K562 (cell line): ENCODE measurements around the gene IRF8. TPM values are rescaled to one million over a fixed set of nuclear protein-coding genes. Genes with fewer than 3 reads are reported as not detected.

Experiments used
- ATAC-seq: fragments of 200-7000 bp; cut with Tn5 transposase; 3 replicates; pipeline ENCODE4 v1.9.1; 2020; ENCODE audit warnings: moderate library complexity
- BruUV-seq: library from RNA; stranded (reverse); fragments of 400-500 nt; replicated peaks from 2 replicates; lab custom pipeline; 2021; lab: Mats Ljungman, UMichigan
- CTCF ChIA-PET: fragments of 300-600 bp; formaldehyde crosslinking; extraction: SDS; loops from one replicate; lab custom pipeline; 2021; ENCODE audit warnings: low intra/inter-chr PET ratio; lab: Yijun Ruan, JAX
- POLR2A ChIA-PET: fragments of 300-600, 350-650 bp; sonication (Branson Sonifier 250); formaldehyde crosslinking; extraction: SDS; loops from one replicate; lab custom pipeline; 2021; ENCODE audit warnings: antibody characterized with exemption, inconsistent platforms; lab: Yijun Ruan, JAX
- DNase-seq, 4 experiments: peaks; one replicate each; pipeline versions ENCODE4 v3.0.0 to v3.0.0-alpha.2; 2011 to 2018; ENCODE audit warnings: low spot score in 3 of 4, mixed read lengths in 3 of 4; ENCODE audit errors: extremely low read depth in 1 of 4
- FAIRE-seq: peaks from 2 replicates; lab custom pipeline; 2011; peaks lifted over from hg19 to GRCh38; lab: Jason Lieb, UNC
- H2AFZ ChIP-seq: 2 replicates; pipeline ENCODE4 v1.6.0; 2011; ENCODE audit warnings: low read depth, low read length, control low read depth, inconsistent platforms
- H3K27ac ChIP-seq: fragments of 200-600 bp; 3 replicates; pipeline ENCODE4 v1.8.0; 2011; ENCODE audit warnings: low read depth, mild to moderate bottlenecking, control low read depth, inconsistent platforms, low read length, moderate library complexity, mixed read lengths; ENCODE audit errors: extremely low read depth
- H3K27me3 ChIP-seq, 2 experiments: fragments of 300-600 bp in 1 of 2; 2 replicates in 1 of 2; 3 replicates in 1 of 2; pipeline versions ENCODE4 v1.6.0 to v1.8.0; 2011; ENCODE audit warnings: inconsistent platforms in 2 of 2, low read length in 2 of 2, mild to moderate bottlenecking in 1 of 2, mixed read lengths in 1 of 2, moderate library complexity in 1 of 2; ENCODE audit not compliant: control insufficient read depth in 2 of 2, insufficient read depth in 2 of 2
- H3K36me3 ChIP-seq: fragments of 300-600 bp; 3 replicates; pipeline ENCODE4 v1.8.0; 2011; ENCODE audit warnings: mild to moderate bottlenecking, low read length, inconsistent platforms; ENCODE audit not compliant: control insufficient read depth, insufficient read depth
- H3K4me1 ChIP-seq, 2 experiments: fragments of 200-600 bp in 1 of 2; replicated peaks in 1 of 2; 2 replicates in 1 of 2; 3 replicates in 1 of 2; pipeline versions ENCODE4 v1.5.1 to v1.8.0; 2011; ENCODE audit warnings: inconsistent platforms in 2 of 2, low read length in 2 of 2, mild to moderate bottlenecking in 1 of 2, mixed read lengths in 1 of 2, moderate library complexity in 1 of 2; ENCODE audit not compliant: control insufficient read depth in 2 of 2, insufficient read depth in 2 of 2
- H3K4me2 ChIP-seq: 2 replicates; pipeline ENCODE4 v1.6.1; 2011; ENCODE audit warnings: low read length, control low read depth, inconsistent platforms, mixed read lengths; ENCODE audit not compliant: insufficient read depth
- H3K4me3 ChIP-seq: fragments of 200-600 bp; sonication (generic), shearing (Covaris generic); 2 replicates; pipeline ENCODE4 v1.5.1; 2016; ENCODE audit warnings: control low read depth, inconsistent platforms
- H3K79me2 ChIP-seq: fragments of 200-600 bp; 3 replicates; pipeline ENCODE4 v1.8.0; 2011; ENCODE audit warnings: low read length, inconsistent platforms; ENCODE audit not compliant: control insufficient read depth, insufficient read depth
- H3K9ac ChIP-seq, 2 experiments: 2 replicates each; pipeline versions ENCODE4 v1.6.0 to v1.6.1; 2011; ENCODE audit warnings: low read depth in 2 of 2, low read length in 2 of 2, control low read depth in 1 of 2, inconsistent platforms in 1 of 2, mild to moderate bottlenecking in 1 of 2, mixed read lengths in 1 of 2; ENCODE audit not compliant: insufficient read depth in 1 of 2
- H3K9me1 ChIP-seq: one replicate; pipeline ENCODE4 v1.6.0; 2011; ENCODE audit warnings: inconsistent platforms, mild to moderate bottlenecking, low read length, moderate library complexity; ENCODE audit not compliant: control insufficient read depth, insufficient read depth
- H3K9me3 ChIP-seq: replicated peaks from 2 replicates; pipeline ENCODE4 v1.5.1; 2011; ENCODE audit warnings: low read depth, low read length, inconsistent platforms; ENCODE audit not compliant: control insufficient read depth, insufficient read depth
- H4K20me1 ChIP-seq: replicated peaks from 2 replicates; pipeline ENCODE4 v1.6.1; 2011; ENCODE audit warnings: low read length, inconsistent platforms, mixed read lengths; ENCODE audit not compliant: control insufficient read depth, insufficient read depth
- FOXP4 ChIP-seq: sonication (generic); formaldehyde crosslinking; IDR thresholded peaks from 2 replicates; pipeline ENCODE4 v1.8.0; 2022; ENCODE audit warnings: mild to moderate bottlenecking, missing genetic modification reagents, borderline replicate concordance
- GTF2A2 ChIP-seq: IDR thresholded peaks from 2 replicates; pipeline ENCODE4 v1.6.1; 2016; ENCODE audit warnings: mild to moderate bottlenecking, missing genetic modification characterization, missing compliant biosample characterization
- HLTF ChIP-seq: fragments of 450-650 bp; IDR thresholded peaks from 2 replicates; pipeline ENCODE4 v1.6.1; 2016
- POLR2AphosphoS5 ChIP-seq: IDR thresholded peaks from 2 replicates; pipeline ENCODE4 v1.6.1; 2011; ENCODE audit warnings: mild to moderate bottlenecking, low read depth, low read length, moderate library complexity; ENCODE audit not compliant: control insufficient read depth, insufficient read depth
- PREB ChIP-seq: sonication (generic); formaldehyde crosslinking; IDR thresholded peaks from 2 replicates; pipeline ENCODE4 v1.8.1; 2023; ENCODE audit warnings: mild to moderate bottlenecking, missing genetic modification reagents
- TEAD2 ChIP-seq: fragments of 450-650 bp; IDR thresholded peaks from 2 replicates; pipeline ENCODE4 v1.6.1; 2016; ENCODE audit warnings: missing genetic modification characterization, control low read depth, missing compliant biosample characterization
- U2AF1 ChIP-seq: fragments of 200-400 bp; formaldehyde crosslinking; optimal IDR thresholded peaks from 2 replicates; pipeline ENCODE3; 2017; ENCODE audit warnings: mild to moderate bottlenecking, low read depth, low read length, moderate library complexity
- USF2 ChIP-seq: sonication (generic); formaldehyde crosslinking; IDR thresholded peaks from 2 replicates; pipeline ENCODE4 v1.5.0; 2020; ENCODE audit warnings: missing genetic modification reagents
- ZBTB43 ChIP-seq: sonication (generic); formaldehyde crosslinking; IDR thresholded peaks from 2 replicates; pipeline ENCODE4 v1.8.0; 2023; ENCODE audit warnings: mild to moderate bottlenecking, missing genetic modification reagents
- ZBTB49 ChIP-seq: sonication (generic); formaldehyde crosslinking; IDR thresholded peaks from 2 replicates; pipeline ENCODE4 v1.8.0; 2022; ENCODE audit warnings: missing genetic modification reagents, mild to moderate bottlenecking, borderline replicate concordance
- WGBS: fragments of 100-300 bp; shearing (Covaris generic); methylation state at CpG from one replicate; pipeline ENCODE4 v1.1.6; 2016; ENCODE audit warnings: low coverage, mixed read lengths; ENCODE audit not compliant: insufficient coverage; ENCODE audit errors: missing lambda C conversion rate; 5-methylcytosine and 5-hydroxymethylcytosine counted together
- in situ Hi-C: fragments of 300-500 bp; cut with MboI; formaldehyde crosslinking; loops from 4 replicates; pipeline ENCODE4 v1.15.0; 2018; ENCODE audit warnings: inconsistent platforms, mixed read lengths
- intact Hi-C: fragments of 100-400 bp; cut with micrococcal nuclease; formaldehyde crosslinking; loops from 2 replicates; pipeline ENCODE4 v1.14.2; 2022
- polyA plus RNA-seq, 8 experiments: library from polyadenylated mRNA; depleted of rRNA in 4 of 8; stranded (reverse) in 5 of 8; unstranded in 3 of 8; fragments of >200 nt; fragmentation: Nextera tagmentation in 2 of 8; fragmentation: Illumina TruSeq in 1 of 8; extraction: Ambion mirVana in 2 of 8; extraction: Trizol in 1 of 8; gene quantifications; 2 replicates each; pipeline versions ENCODE4 v1.2.1 to v1.2.3, GENCODE V29; 2011 to 2014; ENCODE audit warnings: inconsistent platforms in 1 of 8, missing spikeins in 1 of 8
- total RNA-seq, 7 experiments: library from RNA; depleted of rRNA in 6 of 7; stranded (reverse); fragments of >200 nt in 6 of 7; fragmentation: Illumina TruSeq in 2 of 7; extraction: Trizol in 2 of 7; gene quantifications; 2 replicates each; pipeline versions ENCODE4 v1.2.1 to v1.2.3, GENCODE V29; 2011 to 2021; ENCODE audit warnings: low replicate concordance in 1 of 7

IRF8 gene
- total and polyA plus RNA-seq, 9 of the 15 experiments (the other 6 are each of a cell fraction or from before 2014, with no cell fraction given): 0.01 to 0.98 TPM; not detected in 7

GRCh38 chr16:85927371-85927770, 28.4 kb downstream of the IRF8 start (continued):
- TF ChIP-seq ZBTB43 (CRISPR knock-in tag) (no peak), USF2 (CRISPR knock-in tag) (no peak), TEAD2 (tag) (no peak), U2AF1 (no peak), POLR2AphosphoS5 (no peak), GTF2A2 (tag) (no peak), PREB (CRISPR knock-in tag) (no peak)

GRCh38 chr16:85927959-85928358, 29.0 kb downstream of the IRF8 start:
- Histone ChIP-seq H3K27me3 (peaks cover 49 to 82% of the 10 kb centered on the region in 2 experiments; a peak in 4 of 5 replicates), H4K20me1 (peaks cover 11% of the 10 kb centered on the region; the same call in 1 of the 2 replicates), H3K4me2 (no peak overlapping the region), H3K79me2 (no peaks in the 10 kb centered on the region), H3K9me3 (no peaks in the 10 kb centered on the region), H2AFZ (no peak overlapping the region), H3K4me3 (no peak overlapping the region), H3K9ac (no peak overlapping the region), H3K27ac (no peak overlapping the region), H3K4me1 (no peaks in the 10 kb centered on the region), H3K36me3 (no peaks in the 10 kb centered on the region), H3K9me1 (no peaks in the 10 kb centered on the region)
- FAIRE-seq: no peak
- DNase-seq: no peak
- 0% methylated on average over 7 of the region's 7 CpGs for WGBS
- in situ Hi-C loops: no loop called here
- no peak for ATAC-seq
- POLR2A ChIA-PET: interaction anchor here (0.7 kb wide), 1 partner anchor 1871 kb away, joined by 3 read pairs; no protein-coding TSS in a partner anchor
- CTCF ChIA-PET: no interaction called here
- BruUV-seq: no TSS peak
- intact Hi-C loops: no loop called here
- TF ChIP-seq FOXP4 (CRISPR knock-in tag): no peak
- TF ChIP-seq HLTF: no peak
- no peak for TF ChIP-seq ZBTB49 (CRISPR knock-in tag)
